PC-9 (cell line): Measurements from ENCODE around the gene AKR1A1.

Source experiments
- EZH2 ChIP-seq: fragments of 200-600 bp; sonication (generic); IDR thresholded peaks from 2 replicates; pipeline ENCODE4 v1.8.0; 2017; ENCODE audit warnings: antibody characterized with exemption, low read depth
- TF ChIP-seq, protein P1 (sequence below): fragments of 200-600 bp; sonication (generic); conservative IDR thresholded peaks from 2 replicates; pipeline ENCODE4 v1.6.1; 2017; ENCODE audit warnings: mixed run types, antibody characterized with exemption, mild to moderate bottlenecking, moderate library complexity

DNA sequence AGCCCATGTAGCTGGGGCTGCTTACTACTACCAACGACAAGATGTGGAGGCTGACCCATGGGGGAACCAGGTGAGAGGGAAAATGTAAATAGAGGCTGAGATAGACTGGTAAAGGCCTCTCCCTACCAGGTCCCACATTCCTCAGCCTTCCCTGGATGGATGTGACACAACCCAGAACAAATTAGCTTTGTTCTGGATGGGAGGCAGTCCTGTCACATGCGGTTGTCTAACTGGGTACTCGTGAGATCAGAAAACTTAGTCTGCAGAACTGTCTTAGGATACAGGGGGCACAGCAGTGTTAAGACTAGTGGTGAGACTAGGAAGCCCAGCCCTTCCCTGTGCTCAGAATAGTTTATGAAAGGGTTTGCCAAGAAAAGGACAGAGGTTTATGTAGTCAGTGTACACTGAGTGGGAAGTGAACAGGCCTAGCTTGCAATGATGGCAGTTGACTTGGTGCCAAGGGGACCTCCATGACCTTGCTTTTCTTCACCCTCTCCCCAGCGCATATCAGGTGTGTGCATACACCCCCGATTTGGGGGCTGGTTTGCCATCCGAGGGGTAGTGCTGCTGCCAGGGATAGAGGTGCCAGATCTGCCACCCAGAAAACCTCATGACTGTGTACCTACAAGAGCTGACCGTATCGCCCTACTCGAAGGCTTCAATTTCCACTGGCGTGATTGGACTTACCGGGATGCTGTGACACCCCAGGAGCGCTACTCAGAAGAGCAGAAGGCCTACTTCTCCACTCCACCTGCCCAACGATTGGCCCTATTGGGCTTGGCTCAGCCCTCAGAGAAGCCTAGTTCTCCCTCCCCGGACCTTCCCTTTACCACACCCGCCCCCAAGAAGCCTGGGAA lies 42.1 kb upstream of the AKR1A1 start:
- TF ChIP-seq, protein P1, sequence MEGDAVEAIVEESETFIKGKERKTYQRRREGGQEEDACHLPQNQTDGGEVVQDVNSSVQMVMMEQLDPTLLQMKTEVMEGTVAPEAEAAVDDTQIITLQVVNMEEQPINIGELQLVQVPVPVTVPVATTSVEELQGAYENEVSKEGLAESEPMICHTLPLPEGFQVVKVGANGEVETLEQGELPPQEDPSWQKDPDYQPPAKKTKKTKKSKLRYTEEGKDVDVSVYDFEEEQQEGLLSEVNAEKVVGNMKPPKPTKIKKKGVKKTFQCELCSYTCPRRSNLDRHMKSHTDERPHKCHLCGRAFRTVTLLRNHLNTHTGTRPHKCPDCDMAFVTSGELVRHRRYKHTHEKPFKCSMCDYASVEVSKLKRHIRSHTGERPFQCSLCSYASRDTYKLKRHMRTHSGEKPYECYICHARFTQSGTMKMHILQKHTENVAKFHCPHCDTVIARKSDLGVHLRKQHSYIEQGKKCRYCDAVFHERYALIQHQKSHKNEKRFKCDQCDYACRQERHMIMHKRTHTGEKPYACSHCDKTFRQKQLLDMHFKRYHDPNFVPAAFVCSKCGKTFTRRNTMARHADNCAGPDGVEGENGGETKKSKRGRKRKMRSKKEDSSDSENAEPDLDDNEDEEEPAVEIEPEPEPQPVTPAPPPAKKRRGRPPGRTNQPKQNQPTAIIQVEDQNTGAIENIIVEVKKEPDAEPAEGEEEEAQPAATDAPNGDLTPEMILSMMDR = no peak
- TF ChIP-seq EZH2 = no peak
